Measurements from ENCODE around the gene CCDC88C.
A peak's percentile ranks its signal among the peaks of the same experiment; 100 is the strongest.

The CCDC88C gene

DNA sequence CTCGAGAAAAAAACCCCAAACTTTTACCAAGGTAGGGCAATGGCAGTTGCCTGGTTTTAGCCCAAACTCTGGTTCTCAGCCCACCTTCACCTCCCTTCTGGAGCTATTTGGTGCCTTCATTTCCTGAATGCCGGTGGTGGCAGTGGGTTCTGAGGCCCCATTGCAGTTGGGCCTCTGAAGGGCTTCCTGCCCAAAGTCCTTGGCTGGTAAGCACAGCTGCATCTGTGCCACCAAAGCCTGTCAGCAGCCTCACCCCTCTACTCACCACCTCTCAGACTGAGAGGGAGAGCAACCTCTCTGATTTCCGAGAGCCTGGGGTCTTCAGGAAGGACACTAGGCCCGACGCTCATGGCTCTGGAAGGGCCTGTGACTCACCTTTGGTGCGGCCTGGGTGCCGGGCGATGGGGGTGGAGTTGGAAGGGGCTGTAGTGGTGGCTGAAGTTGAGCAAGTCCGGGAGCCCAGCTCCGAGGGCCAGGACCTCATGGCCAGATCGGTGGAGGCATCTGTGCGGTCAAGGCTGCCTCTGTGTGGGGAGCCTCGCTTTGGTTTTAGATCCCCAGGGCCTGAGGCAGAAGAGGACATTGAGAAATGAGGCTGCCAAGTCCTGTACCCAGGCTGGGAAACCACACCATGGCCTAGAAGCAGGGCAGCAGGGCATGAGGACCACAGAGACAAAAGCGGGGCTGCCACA lies 134.5 kb downstream of the CCDC88C start:
- Histone ChIP-seq H3K27ac (ENCODE audit: poor library complexity, severe bottlenecking) (peak overlapping the region; percentile 67), H3K36me3 (ENCODE audit: low read depth) (peaks cover 87% of the 10 kb centered on the region), H3K4me1 (ENCODE audit: insufficient read depth, poor library complexity, severe bottlenecking) (peaks cover 25% of the 10 kb centered on the region), H3K4me3 (ENCODE audit: severe bottlenecking) (no peak overlapping the region), H3K27me3 (ENCODE audit: insufficient read depth, poor library complexity, severe bottlenecking) (no peaks in the 10 kb centered on the region), H3K9me3 (ENCODE audit: severe bottlenecking) (peaks cover 2% of the 10 kb centered on the region)
- ATAC-seq (ENCODE audit: low read depth) (no peak), DNase-seq (ENCODE audit: low spot score) (no peak)
- TF ChIP-seq, protein P1, sequence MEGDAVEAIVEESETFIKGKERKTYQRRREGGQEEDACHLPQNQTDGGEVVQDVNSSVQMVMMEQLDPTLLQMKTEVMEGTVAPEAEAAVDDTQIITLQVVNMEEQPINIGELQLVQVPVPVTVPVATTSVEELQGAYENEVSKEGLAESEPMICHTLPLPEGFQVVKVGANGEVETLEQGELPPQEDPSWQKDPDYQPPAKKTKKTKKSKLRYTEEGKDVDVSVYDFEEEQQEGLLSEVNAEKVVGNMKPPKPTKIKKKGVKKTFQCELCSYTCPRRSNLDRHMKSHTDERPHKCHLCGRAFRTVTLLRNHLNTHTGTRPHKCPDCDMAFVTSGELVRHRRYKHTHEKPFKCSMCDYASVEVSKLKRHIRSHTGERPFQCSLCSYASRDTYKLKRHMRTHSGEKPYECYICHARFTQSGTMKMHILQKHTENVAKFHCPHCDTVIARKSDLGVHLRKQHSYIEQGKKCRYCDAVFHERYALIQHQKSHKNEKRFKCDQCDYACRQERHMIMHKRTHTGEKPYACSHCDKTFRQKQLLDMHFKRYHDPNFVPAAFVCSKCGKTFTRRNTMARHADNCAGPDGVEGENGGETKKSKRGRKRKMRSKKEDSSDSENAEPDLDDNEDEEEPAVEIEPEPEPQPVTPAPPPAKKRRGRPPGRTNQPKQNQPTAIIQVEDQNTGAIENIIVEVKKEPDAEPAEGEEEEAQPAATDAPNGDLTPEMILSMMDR (IDR thresholded peaks at IDR 0.05; ENCODE audit: poor library complexity, severe bottlenecking) = no peak

DNA sequence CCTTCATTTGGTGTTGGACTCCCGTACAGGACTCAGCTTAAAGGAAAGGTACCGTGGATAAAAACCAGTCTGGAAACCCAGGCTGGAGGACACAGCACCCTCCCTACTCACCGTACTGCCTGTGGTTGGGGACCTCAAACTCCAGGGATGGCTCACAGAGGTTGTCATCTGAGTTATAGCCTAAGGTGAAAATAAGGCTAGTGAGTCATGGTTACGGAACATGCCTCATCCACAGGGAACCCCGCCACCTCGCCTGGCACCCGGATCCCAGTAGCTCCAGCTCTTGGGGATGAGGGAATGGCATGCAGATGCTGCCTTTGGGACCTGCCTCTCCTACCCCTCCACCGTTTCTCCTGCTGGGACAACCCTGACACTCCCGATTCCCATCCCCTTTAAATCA lies 136.3 kb downstream of the CCDC88C start:
- H3K4me3 ChIP-seq (ENCODE audit: severe bottlenecking) = no peak overlapping the region
- peaks cover 34% of the 10 kb centered on the region for H3K4me1 ChIP-seq (ENCODE audit: insufficient read depth, poor library complexity, severe bottlenecking)
- peak; percentile 78 for ATAC-seq (ENCODE audit: low read depth)
- no peaks in the 10 kb centered on the region for H3K27me3 ChIP-seq (ENCODE audit: insufficient read depth, poor library complexity, severe bottlenecking)
- peaks cover 90% of the 10 kb centered on the region for H3K36me3 ChIP-seq (ENCODE audit: low read depth)
- TF ChIP-seq, protein P1 (IDR thresholded peaks at IDR 0.05; ENCODE audit: poor library complexity, severe bottlenecking) = no peak
- DNase-seq (ENCODE audit: low spot score) = no peak
- H3K9me3 ChIP-seq (ENCODE audit: severe bottlenecking) = peaks cover 2% of the 10 kb centered on the region
- peak overlapping the region; percentile 5 for H3K27ac ChIP-seq (ENCODE audit: poor library complexity, severe bottlenecking)

DNA sequence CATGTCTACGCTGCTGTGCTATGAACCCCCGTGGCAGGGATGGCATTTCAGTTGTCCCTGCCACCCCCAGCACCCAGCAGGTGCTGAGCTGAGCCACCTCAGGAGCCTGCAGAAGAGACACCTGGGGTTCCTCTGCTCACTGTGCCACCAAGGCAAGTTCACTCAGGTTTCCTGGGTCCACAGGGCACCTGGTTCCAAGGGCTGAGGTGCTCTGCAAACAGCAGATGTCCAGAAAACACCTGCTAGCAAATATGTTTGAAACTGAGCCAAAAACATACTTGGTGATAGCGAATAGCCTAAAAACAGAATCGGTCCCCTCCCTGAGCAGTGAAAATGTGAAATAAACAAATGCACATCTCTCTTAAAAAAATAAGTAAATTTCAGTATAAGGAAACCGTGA lies 137.5 kb downstream of the CCDC88C start:
- H3K27ac ChIP-seq (ENCODE audit: poor library complexity, severe bottlenecking) = no peak overlapping the region
- peaks cover 82% of the 10 kb centered on the region for H3K36me3 ChIP-seq (ENCODE audit: low read depth)
- peaks cover 2% of the 10 kb centered on the region for H3K9me3 ChIP-seq (ENCODE audit: severe bottlenecking)
- ATAC-seq (ENCODE audit: low read depth) (no peak), DNase-seq (ENCODE audit: low spot score) (no peak)
- H3K4me1 ChIP-seq (ENCODE audit: insufficient read depth, poor library complexity, severe bottlenecking) = peaks cover 34% of the 10 kb centered on the region
- H3K4me3 ChIP-seq (ENCODE audit: severe bottlenecking) = no peak overlapping the region
- no peaks in the 10 kb centered on the region for H3K27me3 ChIP-seq (ENCODE audit: insufficient read depth, poor library complexity, severe bottlenecking)
- TF ChIP-seq, protein P1 (IDR thresholded peaks at IDR 0.05; ENCODE audit: poor library complexity, severe bottlenecking) = no peak

DNA sequence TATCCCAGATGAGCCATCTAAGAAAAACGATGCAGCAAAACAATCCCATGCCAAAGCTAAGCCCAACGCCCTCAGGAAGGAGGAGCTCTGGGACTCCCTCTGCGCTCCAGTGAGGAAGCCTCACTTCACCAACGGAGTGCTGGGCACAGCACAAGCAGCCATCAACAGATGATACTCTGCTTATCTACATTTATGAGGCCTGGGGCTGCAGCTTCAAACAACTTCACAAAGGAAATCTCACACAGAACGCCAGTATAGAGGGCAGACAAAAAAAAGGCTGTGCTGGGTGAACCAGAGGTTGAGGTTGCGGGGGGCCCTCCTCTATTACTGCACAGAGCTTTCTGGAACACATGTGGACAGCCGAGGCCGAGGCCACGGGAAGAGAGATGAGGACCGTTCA lies 138.3 kb downstream of the CCDC88C start:
- peaks cover 74% of the 10 kb centered on the region for H3K36me3 ChIP-seq (ENCODE audit: low read depth)
- TF ChIP-seq, protein P1 (IDR thresholded peaks at IDR 0.05; ENCODE audit: poor library complexity, severe bottlenecking) = no peak
- no peak overlapping the region for H3K27ac ChIP-seq (ENCODE audit: poor library complexity, severe bottlenecking)
- no peak for DNase-seq (ENCODE audit: low spot score)
- H3K9me3 ChIP-seq (ENCODE audit: severe bottlenecking) = peaks cover 2% of the 10 kb centered on the region
- H3K4me3 ChIP-seq (ENCODE audit: severe bottlenecking) = no peak overlapping the region
- H3K27me3 ChIP-seq (ENCODE audit: insufficient read depth, poor library complexity, severe bottlenecking) = no peaks in the 10 kb centered on the region
- no peak for ATAC-seq (ENCODE audit: low read depth)
- peaks cover 28% of the 10 kb centered on the region for H3K4me1 ChIP-seq (ENCODE audit: insufficient read depth, poor library complexity, severe bottlenecking)

DNA sequence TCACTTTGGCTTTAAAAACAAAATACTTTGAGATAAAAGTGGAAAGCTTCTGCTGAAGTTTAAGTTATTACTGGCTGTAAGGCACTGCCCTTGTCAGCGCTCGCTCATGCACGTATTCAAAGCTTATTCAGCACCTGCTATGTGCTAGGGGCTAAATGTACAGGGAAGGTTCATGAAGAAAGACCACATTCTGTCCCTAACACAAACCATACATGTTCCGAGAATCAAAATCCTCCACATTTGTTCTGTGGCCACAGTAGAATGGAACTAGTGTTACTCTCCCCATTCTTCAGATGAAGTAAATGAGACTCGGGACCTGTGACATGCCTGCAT lies 139.3 kb downstream of the CCDC88C start:
- H3K27ac ChIP-seq (ENCODE audit: poor library complexity, severe bottlenecking) = peak overlapping the region; percentile 21
- DNase-seq (ENCODE audit: low spot score) (no peak), ATAC-seq (ENCODE audit: low read depth) (no peak)
- peaks cover 20% of the 10 kb centered on the region for H3K4me1 ChIP-seq (ENCODE audit: insufficient read depth, poor library complexity, severe bottlenecking)
- H3K36me3 ChIP-seq (ENCODE audit: low read depth) = peaks cover 75% of the 10 kb centered on the region
- TF ChIP-seq, protein P1 (IDR thresholded peaks at IDR 0.05; ENCODE audit: poor library complexity, severe bottlenecking) = no peak
- no peak overlapping the region for H3K4me3 ChIP-seq (ENCODE audit: severe bottlenecking)
- H3K27me3 ChIP-seq (ENCODE audit: insufficient read depth, poor library complexity, severe bottlenecking) = no peaks in the 10 kb centered on the region
- peaks cover 2% of the 10 kb centered on the region for H3K9me3 ChIP-seq (ENCODE audit: severe bottlenecking)

Data from RWPE2 (cell line).